Left ventricle myocardium inferior (tissue), 1 donor: Measurements from ENCODE around the gene CDH11. TPM values are rescaled to one million over a fixed set of nuclear protein-coding genes. Genes with fewer than 3 reads are reported as not detected.

Source experiments
- DNase-seq: peaks from one replicate; pipeline ENCODE4 v3.0.0-alpha.2; 2020
- H3K27ac ChIP-seq: fragments of 200-600 bp; replicated peaks from 2 replicates; pipeline ENCODE4 v1.8.0; 2021
- H3K27me3 ChIP-seq: fragments of 200-600 bp; 2 replicates; pipeline ENCODE4 v1.8.0; 2021; ENCODE audit warnings: low read depth
- H3K36me3 ChIP-seq: fragments of 200-600 bp; 2 replicates; pipeline ENCODE4 v1.8.0; 2021
- H3K4me1 ChIP-seq: fragments of 200-600 bp; 2 replicates; pipeline ENCODE4 v1.8.0; 2021
- H3K4me3 ChIP-seq: fragments of 200-600 bp; 2 replicates; pipeline ENCODE4 v1.8.0; 2021; ENCODE audit warnings: mild to moderate bottlenecking, moderate library complexity
- H3K9me3 ChIP-seq: fragments of 200-600 bp; replicated peaks from 2 replicates; pipeline ENCODE4 v1.8.0; 2021
- intact Hi-C: fragments of 100-400 bp; cut with micrococcal nuclease; formaldehyde crosslinking; loops from one replicate; pipeline ENCODE4 v1.11.0; 2022
- total RNA-seq: library from RNA; stranded (reverse); fragmentation: NEBNext Ultra II Directional; extraction: Animal tissue kit (Norgen Biotek cat#: 25700); gene quantifications from one replicate; pipeline ENCODE4 v1.2.1, GENCODE V29; 2021
- TF ChIP-seq, protein P1 (sequence below): fragments of 200-600 bp; IDR thresholded peaks from 2 replicates; pipeline ENCODE4 v1.8.0; 2021; ENCODE audit warnings: antibody characterized with exemption, mild to moderate bottlenecking, borderline replicate concordance
- donor health status: DM: no; HTN: yes; CAD: no; lungs with severe emphysema.

Gene CDH11
- total RNA-seq, 1 donor from 2014 or later = 20.9 TPM

DNA sequence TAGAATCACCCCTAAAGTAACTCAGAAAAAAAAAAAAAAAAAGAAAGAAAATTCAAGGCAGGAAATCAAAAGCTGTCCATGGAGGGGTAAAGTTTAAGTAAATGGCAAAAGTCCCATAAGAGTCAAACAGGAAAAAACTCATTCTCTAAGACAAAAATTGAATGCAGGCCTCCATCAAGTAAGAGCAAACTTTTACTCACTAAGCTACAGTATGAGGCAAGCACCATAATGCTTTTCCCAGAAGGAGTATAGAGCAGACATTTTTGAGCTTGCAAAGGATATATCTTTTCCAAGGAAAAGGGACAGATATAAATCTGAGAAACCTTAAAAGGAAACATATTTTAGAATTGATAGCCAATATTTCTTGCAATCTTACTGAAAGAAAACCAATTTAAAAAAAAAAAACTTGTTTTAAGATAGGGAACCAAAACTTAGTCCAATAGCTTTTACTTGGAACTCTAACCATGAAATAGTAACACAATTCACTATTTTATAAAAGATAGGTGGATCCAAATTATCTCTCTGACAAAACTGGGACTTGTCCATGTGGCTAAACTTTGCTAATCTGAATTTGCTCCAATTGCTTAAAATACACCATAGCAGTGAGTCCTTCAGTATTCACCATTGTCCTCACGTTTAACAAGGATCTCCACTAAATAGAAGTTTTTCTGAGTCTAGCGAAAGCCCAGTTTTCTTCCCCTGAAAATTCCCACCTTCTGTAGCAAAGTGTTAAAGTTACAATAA, 99.8 kb downstream of the CDH11 start:
- no peak overlapping the region for H3K27ac ChIP-seq
- TF ChIP-seq, protein P1, sequence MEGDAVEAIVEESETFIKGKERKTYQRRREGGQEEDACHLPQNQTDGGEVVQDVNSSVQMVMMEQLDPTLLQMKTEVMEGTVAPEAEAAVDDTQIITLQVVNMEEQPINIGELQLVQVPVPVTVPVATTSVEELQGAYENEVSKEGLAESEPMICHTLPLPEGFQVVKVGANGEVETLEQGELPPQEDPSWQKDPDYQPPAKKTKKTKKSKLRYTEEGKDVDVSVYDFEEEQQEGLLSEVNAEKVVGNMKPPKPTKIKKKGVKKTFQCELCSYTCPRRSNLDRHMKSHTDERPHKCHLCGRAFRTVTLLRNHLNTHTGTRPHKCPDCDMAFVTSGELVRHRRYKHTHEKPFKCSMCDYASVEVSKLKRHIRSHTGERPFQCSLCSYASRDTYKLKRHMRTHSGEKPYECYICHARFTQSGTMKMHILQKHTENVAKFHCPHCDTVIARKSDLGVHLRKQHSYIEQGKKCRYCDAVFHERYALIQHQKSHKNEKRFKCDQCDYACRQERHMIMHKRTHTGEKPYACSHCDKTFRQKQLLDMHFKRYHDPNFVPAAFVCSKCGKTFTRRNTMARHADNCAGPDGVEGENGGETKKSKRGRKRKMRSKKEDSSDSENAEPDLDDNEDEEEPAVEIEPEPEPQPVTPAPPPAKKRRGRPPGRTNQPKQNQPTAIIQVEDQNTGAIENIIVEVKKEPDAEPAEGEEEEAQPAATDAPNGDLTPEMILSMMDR = no peak
- intact Hi-C loops = no loop called here
- H3K27me3 ChIP-seq = no peaks in the 10 kb centered on the region
- no peak for DNase-seq
- H3K4me1 ChIP-seq = no peaks in the 10 kb centered on the region
- H3K4me3 ChIP-seq = no peak overlapping the region
- H3K36me3 ChIP-seq = no peaks in the 10 kb centered on the region
- no peaks in the 10 kb centered on the region for H3K9me3 ChIP-seq

DNA sequence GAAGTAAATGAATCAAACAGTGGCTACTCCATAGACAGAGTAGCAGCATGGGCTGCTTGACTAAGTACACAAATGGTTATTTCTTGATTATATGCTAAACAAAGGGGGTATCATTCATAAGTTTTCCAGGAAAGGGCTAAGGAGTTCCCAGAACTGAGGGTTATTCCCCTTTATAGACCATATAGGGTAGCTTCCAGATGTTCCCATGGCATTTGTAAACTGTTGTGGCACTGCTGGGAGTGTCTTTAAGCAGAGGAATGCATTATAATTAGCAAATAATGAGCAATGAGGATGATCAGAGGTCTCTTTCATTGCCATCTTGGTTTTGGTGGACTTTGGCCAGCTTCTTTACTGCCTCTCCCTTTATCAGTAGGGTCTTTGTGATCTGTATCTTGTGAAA, 105.1 kb downstream of the CDH11 start:
- no peak overlapping the region for H3K27ac ChIP-seq
- no peak for DNase-seq
- TF ChIP-seq, protein P1 = no peak
- peaks cover 7% of the 10 kb centered on the region for H3K4me1 ChIP-seq
- no peaks in the 10 kb centered on the region for H3K9me3 ChIP-seq
- H3K27me3 ChIP-seq = no peaks in the 10 kb centered on the region
- H3K36me3 ChIP-seq = no peaks in the 10 kb centered on the region
- intact Hi-C loops = no loop called here
- H3K4me3 ChIP-seq = no peak overlapping the region

DNA sequence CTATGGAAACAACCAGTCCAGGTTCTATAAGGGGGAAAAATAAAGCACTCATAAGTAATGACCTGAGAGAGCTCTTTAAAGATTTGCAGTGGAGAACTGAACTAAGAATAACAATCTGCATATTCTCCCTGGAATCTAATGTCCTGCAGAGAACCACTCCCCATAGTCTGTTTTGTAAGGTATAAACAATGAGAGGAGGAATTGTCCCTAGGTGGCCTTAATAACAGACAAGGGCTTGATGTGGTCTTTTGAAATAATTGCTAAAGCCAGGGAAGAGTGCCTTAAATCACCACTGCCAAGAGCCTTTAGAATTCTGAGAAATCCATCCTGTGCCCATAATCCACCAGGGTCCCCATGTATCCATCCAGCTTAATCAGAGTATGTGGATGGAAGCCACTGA, 106.3 kb downstream of the CDH11 start:
- no peaks in the 10 kb centered on the region for H3K27me3 ChIP-seq
- H3K4me1 ChIP-seq = peaks cover 7% of the 10 kb centered on the region
- intact Hi-C loops = no loop called here
- H3K9me3 ChIP-seq = no peaks in the 10 kb centered on the region
- no peak overlapping the region for H3K27ac ChIP-seq
- no peak overlapping the region for H3K4me3 ChIP-seq
- DNase-seq = no peak
- TF ChIP-seq, protein P1 = no peak
- no peaks in the 10 kb centered on the region for H3K36me3 ChIP-seq

DNA sequence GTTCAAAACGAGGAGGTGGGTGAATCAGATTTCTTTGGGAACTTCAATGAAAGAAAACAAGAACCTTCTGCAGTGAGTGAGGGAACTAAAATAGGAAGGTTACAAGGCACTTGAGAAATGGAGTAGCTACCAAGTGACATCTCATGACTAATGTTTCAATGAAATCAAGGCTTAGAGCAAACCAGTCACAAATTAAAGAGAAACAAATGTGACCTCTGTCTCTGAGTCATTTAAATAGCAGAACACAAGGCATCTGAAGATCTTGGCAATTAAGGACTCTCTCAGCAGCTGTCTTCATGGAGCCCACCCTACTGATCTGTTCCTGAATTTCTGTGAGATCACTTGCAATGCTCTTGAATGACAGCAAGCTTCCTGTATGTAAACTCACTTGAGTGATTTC, 109.5 kb downstream of the CDH11 start:
- H3K36me3 ChIP-seq = no peaks in the 10 kb centered on the region
- H3K4me1 ChIP-seq = peaks cover 7% of the 10 kb centered on the region
- H3K27ac ChIP-seq = no peak overlapping the region
- no peaks in the 10 kb centered on the region for H3K27me3 ChIP-seq
- no peak for DNase-seq
- intact Hi-C loops = no loop called here
- no peaks in the 10 kb centered on the region for H3K9me3 ChIP-seq
- TF ChIP-seq, protein P1 = no peak
- H3K4me3 ChIP-seq = no peak overlapping the region

DNA sequence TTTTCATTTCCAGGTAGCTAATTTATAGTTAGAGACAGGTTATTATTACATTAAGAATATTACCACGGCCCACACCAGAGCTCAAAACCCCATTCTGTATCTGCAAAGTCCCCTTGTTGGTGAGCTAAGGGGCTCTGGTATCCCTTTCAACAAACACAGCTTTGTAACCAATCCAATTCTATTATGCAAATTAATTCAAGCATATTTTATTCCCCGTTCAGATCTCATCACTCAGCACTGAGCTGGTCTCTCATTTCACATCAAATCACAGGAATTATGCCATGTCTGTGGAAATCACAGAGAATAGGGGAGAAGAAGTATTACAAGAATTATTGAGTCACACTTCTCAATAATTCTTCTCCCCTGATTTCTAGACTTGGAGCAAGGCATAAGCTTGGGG, 111.7 kb downstream of the CDH11 start:
- TF ChIP-seq, protein P1 = no peak
- no peaks in the 10 kb centered on the region for H3K9me3 ChIP-seq
- intact Hi-C loops = no loop called here
- H3K27me3 ChIP-seq = no peaks in the 10 kb centered on the region
- H3K27ac ChIP-seq = no peak overlapping the region
- no peak for DNase-seq
- H3K4me1 ChIP-seq = peaks cover 7% of the 10 kb centered on the region
- no peaks in the 10 kb centered on the region for H3K36me3 ChIP-seq
- no peak overlapping the region for H3K4me3 ChIP-seq
